Loucy (cell line): ENCODE measurements around the gene MITD1.

ENCODE experiments used
- H2AFZ ChIP-seq: fragments of 200-600 bp; sonication (generic); 2 replicates; pipeline ENCODE4 v1.6.0; 2016; ENCODE audit warnings: antibody characterized with exemption, mild to moderate bottlenecking, low read length, moderate library complexity
- H3F3A ChIP-seq: fragments of 200-600 bp; 2 replicates; pipeline ENCODE4 v1.6.0; 2016; ENCODE audit warnings: antibody characterized with exemption, low read depth, mild to moderate bottlenecking
- H3K27me3 ChIP-seq: fragments of 200-600 bp; sonication (generic); 2 replicates; pipeline ENCODE4 v1.6.1; 2014; ENCODE audit warnings: low read length, mild to moderate bottlenecking; ENCODE audit not compliant: insufficient read depth, poor library complexity, severe bottlenecking
- H3K36me3 ChIP-seq: fragments of 200-600 bp; sonication (generic); 2 replicates; pipeline ENCODE4 v1.6.1; 2016; ENCODE audit warnings: low read length; ENCODE audit not compliant: insufficient read depth
- H3K4me1 ChIP-seq: fragments of 200-600 bp; sonication (generic); 2 replicates; pipeline ENCODE4 v1.5.1; 2014; ENCODE audit warnings: low read length, mild to moderate bottlenecking; ENCODE audit not compliant: insufficient read depth, poor library complexity, severe bottlenecking
- H3K4me2 ChIP-seq: fragments of 200-600 bp; sonication (generic); 2 replicates; pipeline ENCODE4 v1.6.0; 2014; ENCODE audit warnings: antibody characterized with exemption, low read length, low read depth, mild to moderate bottlenecking; ENCODE audit not compliant: poor library complexity, severe bottlenecking
- H3K4me3 ChIP-seq: fragments of 200-600 bp; sonication (generic); 2 replicates; pipeline ENCODE4 v1.5.1; 2014; ENCODE audit warnings: low read length, mild to moderate bottlenecking, mixed read lengths; ENCODE audit not compliant: poor library complexity, severe bottlenecking
- H3K79me2 ChIP-seq: fragments of 200-600 bp; sonication (generic); 2 replicates; pipeline ENCODE4 v1.6.1; 2014; ENCODE audit warnings: low read length; ENCODE audit not compliant: insufficient read depth
- H3K9ac ChIP-seq: fragments of 200-600 bp; sonication (generic); 2 replicates; pipeline ENCODE4 v1.6.0; 2014; ENCODE audit warnings: mild to moderate bottlenecking, low read depth, low read length, moderate library complexity; ENCODE audit not compliant: poor library complexity, severe bottlenecking
- H3K9me2 ChIP-seq: fragments of 200-600 bp; sonication (generic); replicated peaks from 2 replicates; pipeline ENCODE4 v1.6.1; 2016; ENCODE audit warnings: low read depth, low read length, mixed read lengths
- H3K9me3 ChIP-seq: fragments of 200-600 bp; sonication (generic); 2 replicates; pipeline ENCODE4 v1.6.1; 2014; ENCODE audit warnings: mild to moderate bottlenecking, antibody characterized with exemption, low read length, low read depth; ENCODE audit not compliant: insufficient read depth
- H4K20me1 ChIP-seq: fragments of 200-600 bp; sonication (generic); 2 replicates; pipeline ENCODE4 v1.6.0; 2014; ENCODE audit warnings: antibody characterized with exemption, low read length, mild to moderate bottlenecking; ENCODE audit not compliant: insufficient read depth, poor library complexity, severe bottlenecking
- EZH2phosphoT487 ChIP-seq: fragments of 200-600 bp; IDR thresholded peaks from 2 replicates; pipeline ENCODE4 v1.6.1; 2018; ENCODE audit warnings: antibody characterized with exemption, mild to moderate bottlenecking, moderate library complexity, borderline replicate concordance
- TF ChIP-seq, protein P1 (sequence below): fragments of 200-600 bp; sonication (generic); conservative IDR thresholded peaks from 2 replicates; pipeline ENCODE4 v1.5.1; 2014; ENCODE audit warnings: mild to moderate bottlenecking, antibody characterized with exemption, low read length

The MITD1 gene

DNA sequence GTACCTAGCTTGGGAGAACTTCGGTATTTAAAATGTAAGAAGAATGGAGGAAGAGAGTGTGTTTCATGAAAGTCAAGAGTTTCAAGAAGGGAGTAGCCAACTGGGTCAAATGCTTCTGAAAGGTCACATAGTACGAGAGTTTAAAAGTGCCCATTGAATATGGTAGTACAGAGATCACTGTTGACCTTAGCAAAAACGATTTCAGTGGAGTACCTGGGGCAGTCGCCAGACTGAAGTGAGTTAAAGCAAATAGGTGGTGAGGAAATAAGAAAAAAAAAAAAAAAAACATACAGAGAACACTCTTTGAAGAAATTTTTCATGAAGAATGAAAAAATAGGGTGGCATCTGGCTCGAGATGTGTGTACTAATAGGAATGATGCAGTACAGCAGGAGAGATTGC is 14.6 kb downstream of the MITD1 start:
- H3K9me3 ChIP-seq, result no peaks in the 10 kb centered on the region
- no peak overlapping the region for H3K4me3 ChIP-seq
- H3K79me2 ChIP-seq, result no peaks in the 10 kb centered on the region
- H3K27me3 ChIP-seq, result no peaks in the 10 kb centered on the region
- TF ChIP-seq, protein P1, sequence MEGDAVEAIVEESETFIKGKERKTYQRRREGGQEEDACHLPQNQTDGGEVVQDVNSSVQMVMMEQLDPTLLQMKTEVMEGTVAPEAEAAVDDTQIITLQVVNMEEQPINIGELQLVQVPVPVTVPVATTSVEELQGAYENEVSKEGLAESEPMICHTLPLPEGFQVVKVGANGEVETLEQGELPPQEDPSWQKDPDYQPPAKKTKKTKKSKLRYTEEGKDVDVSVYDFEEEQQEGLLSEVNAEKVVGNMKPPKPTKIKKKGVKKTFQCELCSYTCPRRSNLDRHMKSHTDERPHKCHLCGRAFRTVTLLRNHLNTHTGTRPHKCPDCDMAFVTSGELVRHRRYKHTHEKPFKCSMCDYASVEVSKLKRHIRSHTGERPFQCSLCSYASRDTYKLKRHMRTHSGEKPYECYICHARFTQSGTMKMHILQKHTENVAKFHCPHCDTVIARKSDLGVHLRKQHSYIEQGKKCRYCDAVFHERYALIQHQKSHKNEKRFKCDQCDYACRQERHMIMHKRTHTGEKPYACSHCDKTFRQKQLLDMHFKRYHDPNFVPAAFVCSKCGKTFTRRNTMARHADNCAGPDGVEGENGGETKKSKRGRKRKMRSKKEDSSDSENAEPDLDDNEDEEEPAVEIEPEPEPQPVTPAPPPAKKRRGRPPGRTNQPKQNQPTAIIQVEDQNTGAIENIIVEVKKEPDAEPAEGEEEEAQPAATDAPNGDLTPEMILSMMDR, result no peak
- no peak for TF ChIP-seq EZH2phosphoT487
- H3K4me2 ChIP-seq, result no peak overlapping the region
- H3K9ac ChIP-seq, result no peak overlapping the region
- no peaks in the 10 kb centered on the region for H3K9me2 ChIP-seq
- H2AFZ ChIP-seq, result no peak overlapping the region
- H4K20me1 ChIP-seq, result no peaks in the 10 kb centered on the region
- H3K4me1 ChIP-seq, result peaks cover 5% of the 10 kb centered on the region
- peaks cover 9% of the 10 kb centered on the region; the same call in 1 of the 2 replicates for H3K36me3 ChIP-seq
- H3F3A ChIP-seq, result no peaks in the 10 kb centered on the region

DNA sequence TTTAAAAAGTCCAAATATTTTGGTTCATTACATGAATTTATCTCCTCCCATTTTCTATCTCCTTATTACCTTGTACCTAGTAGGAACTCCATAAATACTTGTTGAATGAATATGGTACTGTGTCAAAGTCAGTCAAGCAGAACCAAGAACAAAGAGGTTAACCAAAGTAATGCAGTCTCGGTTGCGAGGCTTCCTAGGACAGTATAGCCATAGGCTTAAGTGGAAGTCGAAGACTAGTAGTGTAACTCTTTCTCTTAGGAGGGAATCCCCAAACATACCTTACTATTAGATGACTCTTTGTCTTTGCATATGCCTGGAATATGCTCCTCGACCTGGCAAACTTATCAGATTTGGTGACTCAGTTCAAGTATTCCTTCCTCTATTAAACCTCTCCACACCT is 21.3 kb downstream of the MITD1 start:
- Histone ChIP-seq H4K20me1 (no peaks in the 10 kb centered on the region), H3K9me3 (no peaks in the 10 kb centered on the region), H3K4me1 (peaks cover 30% of the 10 kb centered on the region), H3K36me3 (no peaks in the 10 kb centered on the region), H3F3A (no peaks in the 10 kb centered on the region), H2AFZ (no peak overlapping the region), H3K4me3 (no peak overlapping the region), H3K4me2 (no peak overlapping the region), H3K27me3 (no peaks in the 10 kb centered on the region), H3K79me2 (peaks cover 21% of the 10 kb centered on the region), H3K9ac (no peak overlapping the region), H3K9me2 (no peaks in the 10 kb centered on the region)
- TF ChIP-seq, protein P1, result no peak
- TF ChIP-seq EZH2phosphoT487, result no peak

DNA sequence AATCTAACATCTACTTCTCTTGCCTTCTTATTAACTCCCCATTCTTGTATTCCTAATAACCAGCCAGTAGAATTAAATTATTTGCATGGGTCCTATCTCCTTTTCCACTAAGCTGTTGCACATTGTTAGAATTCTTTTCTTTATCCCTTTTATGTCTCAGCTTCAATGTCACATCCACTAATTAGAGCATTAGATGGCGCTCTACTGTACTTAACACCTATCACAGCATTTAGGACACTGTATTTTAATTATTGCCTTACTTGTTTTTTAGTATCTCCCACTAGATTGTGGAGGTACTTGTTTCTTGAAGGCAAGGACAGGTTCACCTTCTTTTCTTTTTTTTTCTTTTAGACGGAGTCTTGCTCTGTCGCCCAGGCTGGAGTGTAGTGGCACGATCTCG is 22.3 kb downstream of the MITD1 start:
- Histone ChIP-seq H2AFZ (no peak overlapping the region), H3K4me1 (peaks cover 40% of the 10 kb centered on the region), H3K9me2 (no peaks in the 10 kb centered on the region), H4K20me1 (no peaks in the 10 kb centered on the region), H3K79me2 (peaks cover 21% of the 10 kb centered on the region), H3K9ac (no peak overlapping the region), H3K36me3 (no peaks in the 10 kb centered on the region), H3K4me3 (no peak overlapping the region), H3K27me3 (no peaks in the 10 kb centered on the region), H3F3A (no peaks in the 10 kb centered on the region; the same call in 1 of the 2 replicates), H3K9me3 (no peaks in the 10 kb centered on the region), H3K4me2 (no peak overlapping the region)
- no peak for TF ChIP-seq EZH2phosphoT487
- TF ChIP-seq, protein P1, result peak; percentile 66
